Measurements from ENCODE around the gene SLC35F6. TPM values are rescaled to one million over a fixed set of nuclear protein-coding genes. Genes with fewer than 3 reads are reported as not detected.

SLC35F6 gene
- total and polyA plus RNA-seq, 9 of the 15 experiments (the other 6 are each of a cell fraction or from before 2014, with no cell fraction given): 11.9 to 47.3 (median 22.5) TPM

GRCh38 chr2:26769089-26769761 lies 5.1 kb downstream of the SLC35F6 start (continued):
- no peak for TF ChIP-seq E4F1 (CRISPR knock-in tag; IDR thresholded peaks at IDR 0.05; ENCODE audit: borderline replicate concordance)
- TF ChIP-seq CREB3L1 (IDR thresholded peaks at IDR 0.05; ENCODE audit: borderline replicate concordance, low read depth): peak; percentile 57; the same call in 1 of the 2 replicates
- TF ChIP-seq ZBTB7A (IDR thresholded peaks at IDR 0.05; ENCODE audit: borderline replicate concordance, control insufficient read depth, low read depth, low read length): peak; percentile 87
- TF ChIP-seq, protein P1, sequence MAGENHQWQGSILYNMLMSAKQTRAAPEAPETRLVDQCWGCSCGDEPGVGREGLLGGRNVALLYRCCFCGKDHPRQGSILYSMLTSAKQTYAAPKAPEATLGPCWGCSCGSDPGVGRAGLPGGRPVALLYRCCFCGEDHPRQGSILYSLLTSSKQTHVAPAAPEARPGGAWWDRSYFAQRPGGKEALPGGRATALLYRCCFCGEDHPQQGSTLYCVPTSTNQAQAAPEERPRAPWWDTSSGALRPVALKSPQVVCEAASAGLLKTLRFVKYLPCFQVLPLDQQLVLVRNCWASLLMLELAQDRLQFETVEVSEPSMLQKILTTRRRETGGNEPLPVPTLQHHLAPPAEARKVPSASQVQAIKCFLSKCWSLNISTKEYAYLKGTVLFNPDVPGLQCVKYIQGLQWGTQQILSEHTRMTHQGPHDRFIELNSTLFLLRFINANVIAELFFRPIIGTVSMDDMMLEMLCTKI (IDR thresholded peaks at IDR 0.05; ENCODE audit: partially characterized antibody): no peak
- TF ChIP-seq RUNX1 (IDR thresholded peaks at IDR 0.05; ENCODE audit: low read depth): no peak
- TF ChIP-seq ILF3 (IDR thresholded peaks at IDR 0.05; ENCODE audit: borderline replicate concordance): no peak
- no peak for TF ChIP-seq NR2C1 (IDR thresholded peaks at IDR 0.05)
- TF ChIP-seq NR2C1 (tag; IDR thresholded peaks at IDR 0.05): peak; percentile 70
- TF ChIP-seq ZNF644 (tag; IDR thresholded peaks at IDR 0.05; ENCODE audit: low read depth): no peak
- no peak for TF ChIP-seq CHD7 (IDR thresholded peaks at IDR 0.05; ENCODE audit: low read depth, low read length)

Data from K562 (cell line).